SHP77 treated with DMSO at 0.1 percent for 48 hours (cell line): Measurements from ENCODE around the gene FAM90A26.
"Not testable (repeated sequence)": the region's sequence is repeated elsewhere in the genome, so short reads cannot be mapped to it uniquely, and the experiment has no call there.

Source experiments
- DNase-seq: peaks from one replicate; lab custom pipeline; 2025; lab: John Stamatoyannopoulos, UW

The FAM90A26 gene

GRCh38 chr4:9169791-9170459 lies at the start of gene FAM90A26:
TSS of gene FAM90A26 (plus strand) at chr4:9170409. CDS start at chr4:9173173, 2,764 bp downstream.
- DNase-seq: not testable (repeated sequence)

GRCh38 chr4:9122711-9123110 lies 47.5 kb upstream of the FAM90A26 start:
- not testable (repeated sequence) for DNase-seq

GRCh38 chr4:9123572-9124007 lies 46.6 kb upstream of the FAM90A26 start:
- not testable (repeated sequence) for DNase-seq

- DNase-seq: not testable (repeated sequence)
Measured at GRCh38 chr4:9125601-9126161, 44.5 kb upstream of the FAM90A26 start.

- not testable (repeated sequence) for DNase-seq
Measured at GRCh38 chr4:9131420-9131819, 38.8 kb upstream of the FAM90A26 start.

- DNase-seq: not testable (repeated sequence)
Measured at GRCh38 chr4:9132849-9133248, 37.4 kb upstream of the FAM90A26 start.

GRCh38 chr4:9134011-9134410 lies 36.2 kb upstream of the FAM90A26 start:
- DNase-seq: not testable (repeated sequence)

- DNase-seq: not testable (repeated sequence)
Measured at GRCh38 chr4:9134556-9134955, 35.7 kb upstream of the FAM90A26 start.

GRCh38 chr4:9141050-9141449 lies 29.2 kb upstream of the FAM90A26 start:
- not testable (repeated sequence) for DNase-seq

- not testable (repeated sequence) for DNase-seq
Measured at GRCh38 chr4:9142786-9143185, 27.4 kb upstream of the FAM90A26 start.

- DNase-seq: no peak
Measured at GRCh38 chr4:9143421-9144080, 26.7 kb upstream of the FAM90A26 start.

- DNase-seq: no peak
Measured at GRCh38 chr4:9146967-9147366, 23.2 kb upstream of the FAM90A26 start.

- not testable (repeated sequence) for DNase-seq
Measured at GRCh38 chr4:9147368-9147767, 22.8 kb upstream of the FAM90A26 start.

- not testable (repeated sequence) for DNase-seq
Measured at GRCh38 chr4:9148611-9149409, 21.4 kb upstream of the FAM90A26 start.

GRCh38 chr4:9151809-9152179 lies 18.4 kb upstream of the FAM90A26 start:
- not testable (repeated sequence) for DNase-seq

GRCh38 chr4:9152180-9153007 lies 17.8 kb upstream of the FAM90A26 start:
- DNase-seq: not testable (repeated sequence)

GRCh38 chr4:9153008-9153570 lies 17.1 kb upstream of the FAM90A26 start:
- DNase-seq: peak; percentile 50

GRCh38 chr4:9153571-9154157 lies 16.5 kb upstream of the FAM90A26 start:
- not testable (repeated sequence) for DNase-seq

GRCh38 chr4:9155101-9155886 lies 14.9 kb upstream of the FAM90A26 start:
- not testable (repeated sequence) for DNase-seq

- not testable (repeated sequence) for DNase-seq
Measured at GRCh38 chr4:9158392-9158791, 11.8 kb upstream of the FAM90A26 start.
